ENCODE data around the gene TOM1L2. TPM values are rescaled to one million over a fixed set of nuclear protein-coding genes. Genes with fewer than 3 reads are reported as not detected.

Gene TOM1L2
- total and polyA plus RNA-seq, 2 experiments from 2014 or later: 46.4 to 145 TPM

GRCh38 chr17:17847726-17848125, 124.5 kb downstream of the TOM1L2 start:
- H3K27ac ChIP-seq: no peak overlapping the region
- no peaks in the 10 kb centered on the region for H3K9me3 ChIP-seq (ENCODE audit: low read depth)
- H3K4me1 ChIP-seq (ENCODE audit: low read depth): peaks cover 36% of the 10 kb centered on the region
- TF ChIP-seq CTCF (IDR thresholded peaks at IDR 0.05; ENCODE audit: low read depth, low read length): no peak
- no peaks in the 10 kb centered on the region for H3K36me3 ChIP-seq
- no peak for DNase-seq (ENCODE audit: low read depth in 1 of 2, low spot score in 1 of 2)
- H3K27me3 ChIP-seq: no peaks in the 10 kb centered on the region
- no peak overlapping the region for H3K4me3 ChIP-seq

- Histone ChIP-seq H3K4me1 (ENCODE audit: low read depth) (peaks cover 33% of the 10 kb centered on the region), H3K27ac (no peak overlapping the region)
These were observed 125.0 kb downstream of the TOM1L2 start for GRCh38 chr17:17847118-17847689.

GRCh38 chr17:17846645-17847044, 125.6 kb downstream of the TOM1L2 start:
- no peaks in the 10 kb centered on the region for H3K9me3 ChIP-seq (ENCODE audit: low read depth)
- TF ChIP-seq CTCF (IDR thresholded peaks at IDR 0.05; ENCODE audit: low read depth, low read length): no peak
- no peak overlapping the region for H3K27ac ChIP-seq
- H3K4me3 ChIP-seq: no peak overlapping the region
- peaks cover 33% of the 10 kb centered on the region for H3K4me1 ChIP-seq (ENCODE audit: low read depth)
- no peaks in the 10 kb centered on the region for H3K27me3 ChIP-seq
- DNase-seq (ENCODE audit: low read depth in 1 of 2, low spot score in 1 of 2): no peak
- no peaks in the 10 kb centered on the region for H3K36me3 ChIP-seq

More at GRCh38 chr17:17847118-17847689, 125.0 kb downstream of the TOM1L2 start:
- TF ChIP-seq CTCF (IDR thresholded peaks at IDR 0.05; ENCODE audit: low read depth, low read length): no peak
- Histone ChIP-seq H3K27me3 (no peaks in the 10 kb centered on the region), H3K9me3 (ENCODE audit: low read depth) (no peaks in the 10 kb centered on the region), H3K4me3 (no peak overlapping the region), H3K36me3 (no peaks in the 10 kb centered on the region)
- no peak for DNase-seq (ENCODE audit: low read depth in 1 of 2, low spot score in 1 of 2)

GRCh38 chr17:17846003-17846402, 126.2 kb downstream of the TOM1L2 start:
- no peak for TF ChIP-seq CTCF (IDR thresholded peaks at IDR 0.05; ENCODE audit: low read depth, low read length)
- Histone ChIP-seq H3K9me3 (ENCODE audit: low read depth) (no peaks in the 10 kb centered on the region), H3K4me1 (ENCODE audit: low read depth) (peaks cover 33% of the 10 kb centered on the region), H3K36me3 (no peaks in the 10 kb centered on the region), H3K27ac (no peak overlapping the region), H3K4me3 (no peak overlapping the region), H3K27me3 (no peaks in the 10 kb centered on the region)
- DNase-seq (ENCODE audit: low read depth in 1 of 2, low spot score in 1 of 2): no peak

GRCh38 chr17:17845046-17845775, 127.0 kb downstream of the TOM1L2 start:
- Histone ChIP-seq H3K9me3 (ENCODE audit: low read depth) (no peaks in the 10 kb centered on the region), H3K4me3 (no peak overlapping the region), H3K27ac (no peak overlapping the region), H3K36me3 (no peaks in the 10 kb centered on the region), H3K4me1 (ENCODE audit: low read depth) (peaks cover 33% of the 10 kb centered on the region), H3K27me3 (no peaks in the 10 kb centered on the region)
- no peak for DNase-seq (ENCODE audit: low read depth in 1 of 2, low spot score in 1 of 2)
- no peak for TF ChIP-seq CTCF (IDR thresholded peaks at IDR 0.05; ENCODE audit: low read depth, low read length)

Measured in cardiac muscle cell (in vitro differentiated cells and primary cell).